ENCODE results near the gene KRTAP9-2.

GRCh38 chr17:41190328-41190727 is 36.1 kb upstream of the KRTAP9-2 start:
- TF ChIP-seq CTCF (optimal IDR thresholded peaks at IDR 0.05 in 1 of 3, IDR thresholded peaks at IDR 0.05 in 1 of 3, conservative IDR thresholded peaks at IDR 0.05 in 1 of 3; ENCODE audit: extremely low read depth in 1 of 3, insufficient read depth in 2 of 3, low read length in 3 of 3) (no peak), EZH2 (IDR thresholded peaks at IDR 0.05; ENCODE audit: low read length) (no peak)

Data from keratinocyte (primary cell).